GM12891 (cell line): ENCODE data around the gene EXOSC3.

ENCODE experiments used
- POLR2A ChIP-seq: IDR thresholded peaks from 2 replicates; pipeline ENCODE4 v1.6.1; 2011; ENCODE audit warnings: low read depth, low read length, control low read depth
- POLR2AphosphoS5 ChIP-seq: IDR thresholded peaks from 2 replicates; pipeline ENCODE4 v1.6.1; 2011; ENCODE audit warnings: low read depth, low read length, control low read depth
- POU2F2 ChIP-seq: IDR thresholded peaks from 2 replicates; pipeline ENCODE4 v1.6.1; 2011; ENCODE audit warnings: low read depth, mild to moderate bottlenecking, control low read depth, low read length, moderate library complexity
- SPI1 ChIP-seq: IDR thresholded peaks from 2 replicates; pipeline ENCODE4 v1.6.1; 2011; ENCODE audit warnings: low read depth, low read length, control low read depth
- TAF1 ChIP-seq: IDR thresholded peaks from 2 replicates; pipeline ENCODE4 v1.6.1; 2011; ENCODE audit warnings: low read depth, low read length, control low read depth

DNA sequence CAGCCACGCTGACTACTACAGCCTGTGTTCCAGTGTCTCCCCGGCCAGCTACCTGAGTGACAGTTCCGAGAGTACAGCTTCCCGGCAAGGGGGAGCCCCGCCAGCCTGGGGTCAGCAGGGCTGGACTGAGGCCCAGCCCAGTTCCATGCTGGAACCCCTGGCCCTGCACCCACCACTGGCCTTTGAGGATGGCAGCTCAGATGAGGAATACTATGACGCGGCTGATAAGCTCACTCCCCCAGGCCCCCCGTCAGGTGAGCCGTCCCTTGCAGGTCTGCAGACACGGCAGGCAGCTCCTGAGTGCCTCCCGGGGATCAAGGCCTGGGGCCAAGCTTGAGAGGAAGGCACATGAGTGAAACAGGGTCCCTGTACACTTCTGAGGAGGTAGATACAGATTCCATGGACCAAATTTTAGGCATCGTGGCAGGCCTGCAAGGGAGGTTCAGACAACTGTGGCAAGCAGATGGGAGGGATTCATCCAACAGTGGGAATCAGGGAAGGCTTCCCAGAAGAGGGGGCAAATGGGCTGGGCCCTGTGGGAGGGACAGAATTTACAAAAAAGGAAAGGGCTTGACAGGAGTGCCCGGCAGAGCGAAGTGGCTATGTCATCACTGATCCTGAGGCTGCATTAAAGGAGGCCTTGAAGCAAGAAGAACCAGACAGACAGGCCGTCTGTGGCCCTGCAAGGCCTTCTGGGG lies 44.1 kb downstream of the EXOSC3 start:
- TF ChIP-seq POLR2A (no peak), POLR2AphosphoS5 (no peak), TAF1 (no peak), SPI1 (no peak), POU2F2 (no peak)
